OCI-LY1 (cell line): Measurements from ENCODE around the gene SLC16A2.

Experiments used
- CTCF ChIP-seq: fragments of 200-600 bp; sonication (generic), shearing (Covaris generic); IDR thresholded peaks from 2 replicates; pipeline ENCODE4 v1.5.1; 2017; ENCODE audit warnings: mild to moderate bottlenecking, antibody characterized with exemption, low read length, moderate library complexity, mixed read lengths
- EZH2 ChIP-seq: fragments of 200-600 bp; sonication (generic), shearing (Covaris generic); IDR thresholded peaks from 2 replicates; pipeline ENCODE4 v1.8.0; 2017; ENCODE audit warnings: borderline replicate concordance, mixed run types, mild to moderate bottlenecking, antibody characterized with exemption, low read length, moderate library complexity, mixed read lengths

- TF ChIP-seq CTCF (no peak), EZH2 (no peak)
Measured at GRCh38 chrX:74452199-74452481, 30.8 kb downstream of the SLC16A2 start.
